Breast epithelium (tissue), 3 donors: Measurements from ENCODE around the gene CCDC85B.

Experiments
- POLR2A ChIP-seq: fragments of 450-650 bp; IDR thresholded peaks from one replicate; pipeline ENCODE4 v1.6.1; 2016; ENCODE audit warnings: antibody characterized with exemption, mild to moderate bottlenecking, moderate library complexity
- POLR2AphosphoS5 ChIP-seq, 3 donors: sonication (generic); formaldehyde crosslinking; IDR thresholded peaks; one replicate each; pipeline ENCODE4 v1.6.1; 2017; ENCODE audit warnings: antibody characterized with exemption in 3 of 3
- TF ChIP-seq, protein P1 (sequence below), 3 donors: fragments of 450-650 bp; IDR thresholded peaks; one replicate each; pipeline ENCODE4 v1.5.1; 2016 to 2017; ENCODE audit warnings: antibody characterized with exemption in 3 of 3, mild to moderate bottlenecking in 3 of 3, moderate library complexity in 3 of 3

DNA sequence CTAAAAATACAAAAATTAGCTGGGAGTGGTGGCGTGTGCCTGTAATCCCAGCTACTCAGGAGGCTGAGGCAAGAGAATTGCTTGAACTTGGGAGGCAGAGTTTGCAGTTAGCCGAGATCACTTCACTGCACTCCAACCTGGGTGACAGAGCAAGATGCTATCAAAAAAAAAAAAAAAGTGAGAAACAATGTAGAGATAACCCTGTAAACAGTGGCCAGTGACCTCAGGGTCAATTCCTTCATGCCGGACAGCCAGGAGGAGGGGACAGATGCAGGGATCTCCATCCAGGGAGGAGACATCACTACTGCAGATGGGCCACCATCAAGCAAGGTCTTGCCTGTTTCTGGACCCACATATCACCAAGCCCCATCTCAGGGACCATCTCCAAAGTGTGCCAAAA, 42.7 kb upstream of the CCDC85B start:
- TF ChIP-seq POLR2A (no peak), POLR2AphosphoS5 (IDR thresholded peaks at IDR 0.05) (no peak)
- TF ChIP-seq, protein P1, sequence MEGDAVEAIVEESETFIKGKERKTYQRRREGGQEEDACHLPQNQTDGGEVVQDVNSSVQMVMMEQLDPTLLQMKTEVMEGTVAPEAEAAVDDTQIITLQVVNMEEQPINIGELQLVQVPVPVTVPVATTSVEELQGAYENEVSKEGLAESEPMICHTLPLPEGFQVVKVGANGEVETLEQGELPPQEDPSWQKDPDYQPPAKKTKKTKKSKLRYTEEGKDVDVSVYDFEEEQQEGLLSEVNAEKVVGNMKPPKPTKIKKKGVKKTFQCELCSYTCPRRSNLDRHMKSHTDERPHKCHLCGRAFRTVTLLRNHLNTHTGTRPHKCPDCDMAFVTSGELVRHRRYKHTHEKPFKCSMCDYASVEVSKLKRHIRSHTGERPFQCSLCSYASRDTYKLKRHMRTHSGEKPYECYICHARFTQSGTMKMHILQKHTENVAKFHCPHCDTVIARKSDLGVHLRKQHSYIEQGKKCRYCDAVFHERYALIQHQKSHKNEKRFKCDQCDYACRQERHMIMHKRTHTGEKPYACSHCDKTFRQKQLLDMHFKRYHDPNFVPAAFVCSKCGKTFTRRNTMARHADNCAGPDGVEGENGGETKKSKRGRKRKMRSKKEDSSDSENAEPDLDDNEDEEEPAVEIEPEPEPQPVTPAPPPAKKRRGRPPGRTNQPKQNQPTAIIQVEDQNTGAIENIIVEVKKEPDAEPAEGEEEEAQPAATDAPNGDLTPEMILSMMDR (IDR thresholded peaks at IDR 0.05): no peak
